HEK293T (cell line): ENCODE data around the gene UBR2.

ENCODE experiments used
- FOXA1 ChIP-seq: fragments of 450-650 bp; IDR thresholded peaks from 2 replicates; pipeline ENCODE4 v1.6.1; 2016; ENCODE audit warnings: mild to moderate bottlenecking
- FOXK2 ChIP-seq: fragments of 450-650 bp; IDR thresholded peaks from 2 replicates; pipeline ENCODE4 v1.6.1; 2016; ENCODE audit warnings: mild to moderate bottlenecking
- LEF1 ChIP-seq: fragments of 450-650 bp; IDR thresholded peaks from 2 replicates; pipeline ENCODE4 v1.6.1; 2017; ENCODE audit warnings: mild to moderate bottlenecking, borderline replicate concordance
- SP1 ChIP-seq: fragments of 450-650 bp; IDR thresholded peaks from 2 replicates; pipeline ENCODE4 v1.6.1; 2017
- ZNF384 ChIP-seq: fragments of 450-650 bp; IDR thresholded peaks from 2 replicates; pipeline ENCODE4 v1.6.1; 2016
- TF ChIP-seq, protein P1 (sequence below): fragments of 450-650 bp; IDR thresholded peaks from 2 replicates; pipeline ENCODE4 v1.6.1; 2016

DNA sequence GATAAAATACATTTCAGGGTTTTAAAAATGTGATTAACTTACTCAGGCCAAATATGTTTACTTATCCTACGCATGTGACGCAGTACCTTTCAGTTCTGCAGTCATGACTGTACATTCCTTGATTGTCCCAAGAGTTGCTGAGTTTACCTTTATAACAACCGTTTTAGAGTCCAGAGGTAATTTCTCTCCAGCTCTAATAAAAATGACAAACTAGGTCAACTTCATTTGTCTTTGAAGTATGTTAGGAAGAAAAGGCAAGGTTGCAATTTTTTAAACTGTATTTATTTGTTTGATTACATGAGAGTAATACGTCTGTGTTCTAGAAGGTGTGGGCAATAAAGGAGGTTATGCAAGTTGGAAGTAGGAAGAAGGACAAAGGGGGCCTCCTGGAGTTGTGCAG is 38.6 kb upstream of the UBR2 start:
- no peak for TF ChIP-seq LEF1
- TF ChIP-seq FOXK2 = no peak
- TF ChIP-seq FOXA1 = no peak
- no peak for TF ChIP-seq ZNF384
- TF ChIP-seq SP1 = no peak
- TF ChIP-seq, protein P1, sequence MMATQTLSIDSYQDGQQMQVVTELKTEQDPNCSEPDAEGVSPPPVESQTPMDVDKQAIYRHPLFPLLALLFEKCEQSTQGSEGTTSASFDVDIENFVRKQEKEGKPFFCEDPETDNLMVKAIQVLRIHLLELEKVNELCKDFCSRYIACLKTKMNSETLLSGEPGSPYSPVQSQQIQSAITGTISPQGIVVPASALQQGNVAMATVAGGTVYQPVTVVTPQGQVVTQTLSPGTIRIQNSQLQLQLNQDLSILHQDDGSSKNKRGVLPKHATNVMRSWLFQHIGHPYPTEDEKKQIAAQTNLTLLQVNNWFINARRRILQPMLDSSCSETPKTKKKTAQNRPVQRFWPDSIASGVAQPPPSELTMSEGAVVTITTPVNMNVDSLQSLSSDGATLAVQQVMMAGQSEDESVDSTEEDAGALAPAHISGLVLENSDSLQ = no peak
